Activated CD8-positive, alpha-beta T cell treated with anti-CD3 and anti-CD28 coated beads for 36 hours (primary cell): ENCODE measurements around the gene AGPAT3. TPM values are rescaled to one million over a fixed set of nuclear protein-coding genes. Genes with fewer than 3 reads are reported as not detected.

ENCODE experiments used
- ATAC-seq: fragments of 200-7000 bp; cut with Tn5 transposase; one replicate; pipeline ENCODE4 v1.10.0; 2021; ENCODE audit warnings: mild to moderate bottlenecking, moderate library complexity
- CTCF ChIA-PET: fragments of 350-600 bp; sonication (Branson Sonifier 250); formaldehyde crosslinking; loops from one replicate; lab custom pipeline; 2021; ENCODE audit warnings: antibody characterized with exemption; lab: Charles Lee
- POLR2A ChIA-PET: fragments of 350-600 bp; sonication (Branson Sonifier 250); formaldehyde crosslinking; loops from one replicate; lab custom pipeline; 2021; ENCODE audit warnings: antibody characterized with exemption; lab: Charles Lee
- DNase-seq: peaks from one replicate; pipeline ENCODE4 v3.0.0-alpha.2; 2020
- H3K27ac Mint-ChIP-seq: one replicate; pipeline ENCODE4 v1.8.0; 2021; ENCODE audit warnings: mild to moderate bottlenecking, mixed read lengths
- H3K27me3 Mint-ChIP-seq: one replicate; pipeline ENCODE4 v1.8.0; 2021; ENCODE audit warnings: mixed read lengths
- H3K36me3 Mint-ChIP-seq: one replicate; pipeline ENCODE4 v1.8.0; 2021; ENCODE audit warnings: low read depth, mixed read lengths
- H3K4me1 Mint-ChIP-seq: one replicate; pipeline ENCODE4 v1.8.0; 2021; ENCODE audit warnings: low read depth, mixed read lengths
- H3K4me3 Mint-ChIP-seq: one replicate; pipeline ENCODE4 v1.8.0; 2021; ENCODE audit warnings: mild to moderate bottlenecking, moderate library complexity, mixed read lengths
- H3K9me3 Mint-ChIP-seq: one replicate; pipeline ENCODE4 v1.8.0; 2021; ENCODE audit warnings: mixed read lengths
- intact Hi-C: fragments of 100-400 bp; cut with micrococcal nuclease; formaldehyde crosslinking; loops from one replicate; pipeline ENCODE4 v1.10.0; 2022
- total RNA-seq, 2 experiments: library from RNA; stranded (reverse); gene quantifications; one replicate each; pipeline ENCODE4 v1.2.3, GENCODE V29; 2021
- TF ChIP-seq, protein P1 (sequence below): fragments of 200-600 bp; IDR thresholded peaks from one replicate; pipeline ENCODE4 v1.8.0; 2022; ENCODE audit warnings: antibody characterized with exemption, mild to moderate bottlenecking

Gene AGPAT3
- total RNA-seq, 2 experiments from 2014 or later: 59.3 to 62.2 TPM

DNA sequence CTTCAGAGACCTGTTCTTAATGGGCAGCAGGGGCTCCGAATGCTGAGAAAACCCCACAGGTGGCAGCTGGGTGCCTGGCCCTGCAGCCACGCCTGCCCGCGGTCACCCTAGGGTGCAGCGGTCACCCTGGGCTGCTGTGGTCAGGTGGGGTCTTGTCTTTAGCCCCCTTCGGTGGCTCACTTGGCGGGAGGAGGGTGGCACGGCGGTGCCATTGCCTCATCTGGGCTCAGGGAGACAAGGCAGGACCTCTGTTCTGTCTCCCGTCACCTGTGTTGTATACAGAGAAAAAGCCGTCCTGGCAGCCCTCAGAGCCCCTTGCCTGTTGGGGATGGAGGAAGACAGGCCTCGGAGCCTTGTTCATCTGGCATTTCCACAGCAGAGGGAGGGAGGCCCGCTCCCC, 77.6 kb downstream of the AGPAT3 start:
- POLR2A ChIA-PET: no interaction called here
- no peaks in the 10 kb centered on the region for H3K9me3 Mint-ChIP-seq
- H3K4me3 Mint-ChIP-seq: no peak overlapping the region
- TF ChIP-seq, protein P1, sequence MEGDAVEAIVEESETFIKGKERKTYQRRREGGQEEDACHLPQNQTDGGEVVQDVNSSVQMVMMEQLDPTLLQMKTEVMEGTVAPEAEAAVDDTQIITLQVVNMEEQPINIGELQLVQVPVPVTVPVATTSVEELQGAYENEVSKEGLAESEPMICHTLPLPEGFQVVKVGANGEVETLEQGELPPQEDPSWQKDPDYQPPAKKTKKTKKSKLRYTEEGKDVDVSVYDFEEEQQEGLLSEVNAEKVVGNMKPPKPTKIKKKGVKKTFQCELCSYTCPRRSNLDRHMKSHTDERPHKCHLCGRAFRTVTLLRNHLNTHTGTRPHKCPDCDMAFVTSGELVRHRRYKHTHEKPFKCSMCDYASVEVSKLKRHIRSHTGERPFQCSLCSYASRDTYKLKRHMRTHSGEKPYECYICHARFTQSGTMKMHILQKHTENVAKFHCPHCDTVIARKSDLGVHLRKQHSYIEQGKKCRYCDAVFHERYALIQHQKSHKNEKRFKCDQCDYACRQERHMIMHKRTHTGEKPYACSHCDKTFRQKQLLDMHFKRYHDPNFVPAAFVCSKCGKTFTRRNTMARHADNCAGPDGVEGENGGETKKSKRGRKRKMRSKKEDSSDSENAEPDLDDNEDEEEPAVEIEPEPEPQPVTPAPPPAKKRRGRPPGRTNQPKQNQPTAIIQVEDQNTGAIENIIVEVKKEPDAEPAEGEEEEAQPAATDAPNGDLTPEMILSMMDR: no peak
- intact Hi-C loops: no loop called here
- ATAC-seq: no peak
- H3K36me3 Mint-ChIP-seq: peaks cover 13% of the 10 kb centered on the region
- DNase-seq: no peak
- CTCF ChIA-PET: interaction anchor here (1.6 kb wide), 1 partner anchor 13 kb away, joined by 5 read pairs; no protein-coding TSS in a partner anchor
- no peak overlapping the region for H3K27ac Mint-ChIP-seq
- no peaks in the 10 kb centered on the region for H3K27me3 Mint-ChIP-seq
- H3K4me1 Mint-ChIP-seq: peaks cover 16% of the 10 kb centered on the region

DNA sequence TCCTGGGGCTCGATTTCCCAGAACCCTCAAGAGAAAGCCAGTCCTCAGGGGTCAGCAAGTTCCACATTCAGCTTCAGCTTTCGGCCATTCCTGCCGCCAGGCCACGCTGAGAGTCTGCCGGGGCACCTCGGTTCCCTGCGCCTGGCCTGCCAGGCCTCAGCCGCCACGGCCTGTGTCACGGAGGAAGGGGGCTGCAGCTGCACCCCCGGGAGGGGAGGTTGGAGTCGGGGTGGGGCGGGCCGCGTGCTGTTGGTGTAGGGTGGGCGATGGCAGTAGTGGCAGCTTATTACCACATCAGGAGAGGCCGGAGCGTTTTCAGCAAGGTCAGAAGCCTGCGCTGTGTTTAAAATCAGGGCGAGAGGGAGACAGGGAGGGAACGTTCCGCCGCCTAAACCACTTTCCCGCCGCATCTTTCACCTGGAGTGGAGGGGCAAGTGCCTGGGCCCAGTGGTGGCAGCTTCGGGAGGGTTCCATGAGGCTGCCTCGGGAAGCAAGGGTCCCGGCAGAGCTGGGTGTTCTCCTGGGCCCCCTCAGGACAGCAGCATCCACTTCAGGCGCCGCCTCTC, 78.6 kb downstream of the AGPAT3 start:
- Mint-ChIP-seq H3K4me1 (peaks cover 8% of the 10 kb centered on the region), H3K4me3 (no peak overlapping the region), H3K36me3 (peaks cover 21% of the 10 kb centered on the region)

DNA sequence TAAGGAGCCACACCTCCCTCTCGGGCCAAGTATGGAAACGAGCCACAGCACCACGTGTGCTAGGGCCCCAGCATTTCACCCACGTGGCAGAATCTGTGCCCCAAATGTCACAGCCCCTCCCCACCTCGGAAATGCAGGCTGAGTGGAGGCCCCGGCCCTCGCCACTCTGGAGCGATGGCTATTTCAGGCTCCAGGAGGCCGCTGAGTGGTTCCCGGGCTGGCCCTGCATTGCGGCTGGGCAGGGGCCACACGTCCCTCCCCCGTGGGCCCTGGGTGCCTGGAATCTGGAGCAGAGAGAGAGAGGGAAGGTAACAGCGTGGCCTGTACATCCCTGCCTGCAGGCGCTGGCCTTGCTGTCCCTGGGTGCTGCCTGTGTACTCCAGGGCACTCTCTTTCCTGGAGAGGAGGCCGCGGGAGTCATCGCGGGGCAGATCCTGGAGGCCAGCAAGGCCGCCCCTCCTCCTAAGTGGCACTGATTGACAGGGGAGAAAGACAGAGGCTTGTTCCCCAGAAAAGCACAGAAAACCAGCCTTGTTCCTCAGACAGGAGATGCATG, 79.1 kb downstream of the AGPAT3 start:
- H3K36me3 Mint-ChIP-seq: peaks cover 22% of the 10 kb centered on the region
- no peak for ATAC-seq
- peaks cover 9% of the 10 kb centered on the region for H3K9me3 Mint-ChIP-seq
- H3K27ac Mint-ChIP-seq: no peak overlapping the region
- H3K27me3 Mint-ChIP-seq: no peaks in the 10 kb centered on the region
- TF ChIP-seq, protein P1: no peak
- peaks cover 3% of the 10 kb centered on the region for H3K4me1 Mint-ChIP-seq
- no peak for DNase-seq
- POLR2A ChIA-PET: no interaction called here
- intact Hi-C loops: no loop called here
- CTCF ChIA-PET: no interaction called here
- no peak overlapping the region for H3K4me3 Mint-ChIP-seq

More for the DNA sequence above, 78.6 kb downstream of the AGPAT3 start:
- intact Hi-C loops: no loop called here
- Mint-ChIP-seq H3K9me3 (peaks cover 5% of the 10 kb centered on the region), H3K27me3 (no peaks in the 10 kb centered on the region), H3K27ac (no peak overlapping the region)
- POLR2A ChIA-PET: no interaction called here
- no peak for ATAC-seq
- no peak for DNase-seq
- TF ChIP-seq, protein P1: no peak
- CTCF ChIA-PET: no interaction called here

DNA sequence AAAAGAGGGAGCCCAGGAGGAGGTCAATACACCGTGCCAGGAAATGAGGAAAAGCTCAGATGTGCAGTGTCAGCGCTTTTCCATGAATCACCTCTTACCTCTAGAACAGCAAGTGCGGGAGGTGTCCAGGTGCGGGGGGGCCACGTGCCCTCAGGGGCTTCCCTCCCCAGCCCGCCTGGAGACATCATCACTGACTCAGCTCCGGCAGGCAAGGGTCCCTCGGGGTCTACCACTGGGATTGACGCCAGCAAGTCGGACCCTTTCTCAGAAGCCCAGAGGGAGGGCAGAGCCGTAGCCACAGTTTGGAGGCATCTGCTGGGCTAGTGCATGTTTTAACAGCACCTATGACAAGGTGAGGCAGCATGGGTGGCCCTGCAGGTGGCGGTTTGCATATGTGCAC, 79.7 kb downstream of the AGPAT3 start:
- H3K36me3 Mint-ChIP-seq: peaks cover 26% of the 10 kb centered on the region
- no peaks in the 10 kb centered on the region for H3K27me3 Mint-ChIP-seq
- no peak overlapping the region for H3K27ac Mint-ChIP-seq
- peaks cover 15% of the 10 kb centered on the region for H3K9me3 Mint-ChIP-seq
- ATAC-seq: no peak
- POLR2A ChIA-PET: no interaction called here
- CTCF ChIA-PET: no interaction called here
- DNase-seq: no peak
- no peak overlapping the region for H3K4me3 Mint-ChIP-seq
- peaks cover 6% of the 10 kb centered on the region for H3K4me1 Mint-ChIP-seq
- TF ChIP-seq, protein P1: no peak
- intact Hi-C loops: no loop called here

DNA sequence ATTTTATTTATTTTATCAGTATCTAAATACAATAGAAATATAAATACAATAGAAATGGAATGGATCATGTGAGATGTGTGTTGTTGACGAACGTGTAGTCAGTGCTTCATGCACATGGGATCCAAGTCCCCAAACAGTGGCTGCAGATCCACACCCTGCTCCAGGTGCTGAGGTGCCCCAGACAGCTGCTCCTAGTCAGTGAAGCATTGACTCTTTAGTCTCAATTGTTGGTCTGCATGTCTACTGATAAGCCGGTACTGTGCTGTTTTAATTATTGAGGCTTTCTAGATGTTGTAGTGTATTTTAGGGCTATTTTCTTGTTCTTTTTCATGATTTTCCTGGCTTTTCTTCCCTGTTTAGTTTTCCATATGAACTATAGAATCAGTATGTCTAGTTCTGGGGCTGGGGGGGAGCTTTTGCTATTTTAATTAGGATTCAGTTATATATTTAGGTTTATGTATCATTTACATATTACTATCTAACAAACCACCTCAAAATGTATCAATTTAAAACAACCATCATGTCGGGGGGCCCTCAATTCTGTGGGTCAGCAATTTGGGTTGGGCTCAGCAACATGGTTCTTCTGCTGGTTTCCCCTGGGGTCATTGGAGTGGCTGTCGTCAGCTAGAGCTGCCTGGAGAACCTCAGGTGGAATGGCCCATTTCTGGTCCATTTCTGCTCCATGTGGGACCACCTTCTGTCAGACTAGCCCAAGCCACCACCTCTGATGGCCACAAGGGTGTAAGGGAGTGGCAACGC, 83.9 kb downstream of the AGPAT3 start:
- Mint-ChIP-seq H3K36me3 (peaks cover 35% of the 10 kb centered on the region), H3K4me3 (no peak overlapping the region), H3K27me3 (no peaks in the 10 kb centered on the region), H3K27ac (peak overlapping the region; percentile 68), H3K9me3 (peaks cover 18% of the 10 kb centered on the region), H3K4me1 (peaks cover 14% of the 10 kb centered on the region)
- no peak for DNase-seq
- CTCF ChIA-PET: interaction anchor here (1.5 to 2.3 kb wide), 2 partner anchors 9 to 26 kb away, joined by 6 to 7 read pairs; no protein-coding TSS in a partner anchor
- TF ChIP-seq, protein P1: no peak
- intact Hi-C loops: no loop called here
- no peak for ATAC-seq
- POLR2A ChIA-PET: interaction anchor here (0.7 to 1.3 kb wide), 2 partner anchors 11 to 873 kb away, joined by 3 to 4 read pairs; no protein-coding TSS in a partner anchor
